Sciatic nerve (tissue), 2 donors: ENCODE results near the gene USP9X. TPM values are rescaled to one million over a fixed set of nuclear protein-coding genes. Genes with fewer than 3 reads are reported as not detected.
"Not testable (repeated sequence)": the region's sequence is repeated elsewhere in the genome, so short reads cannot be mapped to it uniquely, and the experiment has no call there.

Experiments
- ATAC-seq: fragments of 200-7000 bp; cut with Tn5 transposase; one replicate; pipeline ENCODE4 v1.9.1; 2020; ENCODE audit warnings: mild to moderate bottlenecking, moderate library complexity
- DNase-seq: peaks from one replicate; pipeline ENCODE4 v3.0.0-alpha.2; 2020; ENCODE audit warnings: low spot score
- intact Hi-C: fragments of 100-400 bp; cut with DNase I; formaldehyde crosslinking; loops from one replicate; pipeline ENCODE4 v1.14.2; 2022
- total RNA-seq: library from RNA; stranded (reverse); fragmentation: NEBNext Ultra II Directional; extraction: Animal tissue kit (Norgen Biotek cat#: 25700); gene quantifications from one replicate; pipeline ENCODE4 v1.2.1, GENCODE V29; 2021
- donor health status: DM: no; HTN: no; CAD: no.
- donor health status: DM: no; HTN: no; CAD: no.

USP9X gene
- total RNA-seq, 1 donor from 2014 or later: 97.2 TPM

DNA sequence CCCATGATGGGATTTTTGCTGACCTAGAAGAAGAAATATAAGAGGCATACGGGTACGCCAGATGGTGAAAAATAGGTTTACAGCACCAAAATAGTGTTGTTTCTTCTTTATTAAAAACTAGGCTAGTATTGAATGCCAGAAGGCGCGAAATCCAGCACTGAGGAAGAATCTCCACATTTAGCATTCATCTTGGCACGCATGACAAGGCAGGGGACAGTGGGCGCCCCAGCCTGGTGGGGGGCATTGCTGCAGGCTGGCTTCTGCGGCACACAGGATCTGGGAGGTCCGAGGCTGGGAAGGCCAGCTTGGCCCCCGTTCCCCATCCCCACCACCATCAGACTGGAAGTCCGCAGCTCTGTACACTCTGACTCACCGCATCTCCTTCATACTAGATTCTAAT is 173.0 kb downstream of the USP9X start:
- ATAC-seq: no peak
- DNase-seq: no peak
- intact Hi-C loops: loop anchor here (2.0 kb wide), 1 partner anchor 29 kb away; no protein-coding TSS in a partner anchor

DNA sequence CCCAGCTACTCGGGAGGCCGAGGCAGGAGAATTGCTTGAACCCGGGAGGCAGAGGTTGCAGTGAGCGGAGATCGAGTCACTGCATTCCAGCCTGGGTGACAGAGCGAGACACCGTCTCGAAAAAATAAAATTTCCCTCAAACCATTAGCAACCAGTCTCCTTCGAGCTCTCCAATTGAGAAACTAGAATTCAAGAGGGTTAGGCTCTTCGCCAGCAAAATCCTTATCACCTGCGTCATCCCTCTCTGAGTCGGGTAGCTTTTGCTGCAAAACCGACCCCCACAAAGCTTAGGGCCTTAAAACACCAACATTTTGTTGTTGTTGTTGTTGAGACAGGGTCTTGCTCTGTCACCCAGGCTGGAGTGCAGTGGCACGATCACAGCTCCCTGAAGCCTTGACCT is 173.6 kb downstream of the USP9X start:
- no peak for DNase-seq
- ATAC-seq: no peak
- intact Hi-C loops: loop anchor here (2.0 kb wide), 1 partner anchor 30 kb away; no protein-coding TSS in a partner anchor

DNA sequence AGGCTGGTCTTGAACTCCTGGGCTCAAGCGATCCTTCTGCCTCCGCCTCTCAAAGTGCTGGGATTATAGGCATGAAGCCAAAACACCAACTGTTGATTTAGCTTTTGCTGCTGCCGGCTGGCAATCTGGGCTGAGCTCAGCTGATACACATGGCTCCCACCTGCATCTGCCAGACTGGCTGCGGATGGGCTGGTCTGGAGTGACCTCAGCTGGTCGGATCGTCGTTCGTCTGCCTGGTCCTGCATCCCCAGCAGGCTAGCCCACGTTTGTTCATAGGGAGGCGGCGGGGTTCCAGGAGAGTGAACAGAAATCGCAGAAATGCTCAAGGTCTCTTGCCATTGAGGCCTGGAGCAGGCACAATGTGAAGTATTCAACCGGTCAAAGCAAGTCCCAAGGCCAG is 174.3 kb downstream of the USP9X start:
- ATAC-seq (no peak), DNase-seq (no peak)
- intact Hi-C loops: loop anchor here (2.0 kb wide), 1 partner anchor 31 kb away; no protein-coding TSS in a partner anchor

DNA sequence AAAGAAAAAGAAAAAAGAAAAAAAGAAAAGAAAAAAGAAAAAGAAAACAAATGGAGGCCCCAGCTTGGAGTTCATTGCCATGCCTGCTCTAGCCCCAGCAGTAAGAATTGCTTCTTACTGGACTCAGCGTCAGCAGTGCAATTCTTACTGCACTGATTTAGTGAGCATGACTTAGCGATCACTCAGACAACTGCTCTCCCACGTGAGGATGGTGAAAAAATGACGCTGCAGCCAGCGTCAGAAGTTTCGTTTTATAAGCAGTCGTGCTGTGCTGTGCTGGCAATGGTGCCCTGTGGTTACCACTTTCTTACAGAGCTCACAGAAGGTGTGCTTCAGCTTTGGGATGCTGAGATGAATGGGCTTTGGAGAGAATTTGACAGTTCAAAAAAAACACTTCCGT is 180.4 kb downstream of the USP9X start:
- DNase-seq (no peak), ATAC-seq (peak; percentile 69)
- intact Hi-C loops: no loop called here

DNA sequence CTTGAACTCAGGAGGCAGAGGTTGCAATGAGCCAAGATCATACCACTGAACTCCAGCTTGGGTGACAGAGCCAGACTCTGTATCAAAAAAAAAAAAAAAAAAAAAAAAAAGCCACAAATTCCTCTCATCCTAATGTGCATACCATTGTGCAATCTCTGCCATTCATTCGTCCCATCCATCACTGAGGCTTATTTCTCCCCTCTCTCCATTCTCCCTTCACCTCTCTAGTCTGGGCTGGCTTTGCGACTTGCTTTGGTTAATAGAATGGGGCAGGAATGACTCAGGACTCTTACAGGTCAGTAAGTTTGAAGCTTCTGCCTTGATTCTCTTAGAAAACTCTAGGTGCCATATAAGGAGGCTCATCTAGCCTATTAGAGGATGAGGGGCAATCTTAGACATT is 188.4 kb downstream of the USP9X start:
- intact Hi-C loops: no loop called here
- ATAC-seq (no peak), DNase-seq (no peak)

DNA sequence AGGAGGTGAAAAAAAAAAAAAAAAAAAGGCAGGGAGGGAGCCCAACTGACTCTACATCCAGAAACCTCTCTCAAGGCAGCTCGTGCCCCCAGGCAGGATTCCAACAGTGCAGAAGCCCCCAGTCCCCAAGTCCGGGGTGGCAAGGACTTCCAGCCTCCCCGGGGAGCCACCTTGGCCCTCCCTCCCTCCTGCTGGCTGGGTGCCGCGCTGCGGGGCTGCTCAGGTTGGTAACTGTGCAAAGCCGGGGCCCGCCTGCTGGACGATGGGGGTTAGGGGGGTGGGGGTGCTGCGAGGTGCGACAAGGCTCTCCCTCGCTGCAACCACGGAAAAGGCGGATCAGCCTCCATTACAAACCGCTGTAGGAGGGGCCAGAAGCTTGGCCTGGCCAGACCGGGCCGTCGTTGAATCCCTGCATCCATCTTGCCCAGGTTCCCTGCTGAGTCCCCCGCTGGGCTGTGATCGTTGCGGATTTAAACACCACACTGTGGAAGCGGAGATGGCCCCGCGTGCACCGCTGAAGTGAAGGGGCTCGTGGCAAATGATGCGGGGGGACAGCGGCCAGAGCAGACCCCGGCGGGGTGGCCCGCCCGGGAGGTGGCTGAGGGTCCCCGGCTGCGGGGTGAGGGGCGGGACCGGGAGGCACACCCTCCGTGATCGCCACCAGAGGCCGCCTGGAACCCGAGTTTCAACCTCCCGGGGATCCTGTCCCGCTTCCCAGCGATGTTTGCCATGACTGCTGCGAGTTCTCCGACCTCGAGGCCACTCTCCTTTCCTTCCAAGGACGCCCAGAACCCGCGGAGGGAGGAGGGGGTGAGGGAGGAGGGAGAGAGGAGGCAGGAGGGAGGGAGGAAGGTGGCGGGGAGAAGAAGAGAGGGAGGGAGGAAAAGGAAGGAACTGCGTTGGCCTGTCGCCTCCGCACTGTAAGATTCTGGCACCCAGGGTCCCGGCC is 190.7 kb downstream of the USP9X start:
- ATAC-seq (peak; percentile 87), DNase-seq (peak; percentile 81)
- intact Hi-C loops: no loop called here

DNA sequence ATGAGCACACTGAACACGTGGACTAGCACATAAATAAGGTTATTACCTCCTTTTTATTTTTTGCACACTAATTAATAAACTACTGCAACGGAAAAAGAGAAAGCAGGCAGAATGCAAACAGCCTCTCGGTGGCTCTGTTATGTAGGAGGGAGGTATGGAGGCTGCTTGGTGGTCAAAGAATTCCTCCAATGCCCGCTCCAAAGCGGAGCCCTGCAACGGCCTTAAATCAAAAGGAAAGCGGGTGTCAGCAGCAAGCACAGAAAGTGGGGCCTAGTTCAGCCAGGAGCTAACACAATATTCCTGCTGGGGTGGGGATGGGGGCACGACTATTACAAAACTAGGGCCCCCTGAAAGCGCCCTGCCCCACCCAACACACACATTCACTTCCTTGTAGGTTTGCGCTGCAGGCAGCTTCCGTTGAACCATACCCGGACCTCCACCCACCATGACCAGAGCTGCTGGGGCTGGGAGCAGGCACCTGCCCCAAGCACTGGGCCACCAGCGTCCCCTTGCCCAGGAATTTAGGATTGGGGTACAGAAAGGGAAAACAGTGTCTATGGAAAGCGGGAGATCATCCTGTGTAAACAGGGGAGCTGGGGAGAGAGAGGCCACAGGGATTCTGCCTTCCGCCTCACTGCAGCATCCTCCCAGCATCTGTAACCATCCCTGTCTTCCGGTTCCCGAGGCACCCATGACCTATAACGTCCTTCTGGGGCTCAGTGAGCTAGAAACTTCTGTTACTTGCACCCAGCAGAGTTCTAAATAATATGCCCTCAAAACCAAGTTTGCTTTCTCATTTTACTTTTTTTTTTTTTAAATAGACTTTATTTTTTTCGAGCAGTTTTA is 191.6 kb downstream of the USP9X start:
- intact Hi-C loops: no loop called here
- ATAC-seq (peak; percentile 44), DNase-seq (no peak)

DNA sequence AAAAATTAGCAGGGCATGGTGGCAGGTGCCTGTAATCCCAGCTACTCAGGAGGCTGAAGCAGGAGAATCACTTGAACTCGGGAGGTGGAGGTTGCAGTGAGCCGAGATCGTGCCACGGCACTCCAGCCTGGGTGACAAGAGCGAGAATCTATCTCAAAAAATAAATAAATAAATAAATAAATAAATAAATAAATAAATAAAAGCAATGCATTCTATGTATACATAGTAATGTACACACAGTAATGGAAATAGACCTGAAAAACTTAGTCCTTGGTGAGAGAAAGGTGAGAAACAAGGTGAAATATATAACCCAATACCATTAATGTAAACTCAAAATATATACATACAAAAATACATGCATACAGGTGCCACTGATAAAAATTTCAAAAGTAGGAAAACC is 197.1 kb downstream of the USP9X start:
- ATAC-seq, intact Hi-C loops, DNase-seq: not testable (repeated sequence)

DNA sequence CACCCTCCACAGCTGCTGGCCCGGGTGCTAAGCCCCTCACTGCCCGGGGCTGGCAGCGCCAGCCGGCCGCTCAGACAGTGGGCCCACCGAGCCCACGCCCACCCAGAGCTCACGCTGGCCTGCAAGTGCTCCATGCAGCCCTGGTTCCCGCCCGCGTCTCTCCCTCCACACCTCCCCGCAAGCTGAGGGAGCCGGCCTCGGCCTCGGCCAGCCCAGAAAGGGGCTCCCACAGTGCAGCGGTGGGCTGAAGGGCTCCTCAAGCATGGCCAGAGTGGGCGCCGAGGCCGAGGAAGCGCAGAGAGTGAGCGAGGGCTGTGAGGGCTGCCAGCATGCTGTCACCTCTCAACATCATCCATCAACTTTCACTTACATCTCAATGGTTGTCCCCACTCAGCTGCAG is 200.7 kb downstream of the USP9X start:
- DNase-seq, intact Hi-C loops: not testable (repeated sequence)

More for the DNA sequence above, 200.7 kb downstream of the USP9X start:
- ATAC-seq: not testable (repeated sequence)

Other genes with a start within 250 kb of the USP9X start
- gene DDX3X, start 248.7 kb downstream of the USP9X start, total RNA-seq: 334 TPM